HL-60 (cell line): ENCODE measurements around the gene PDE4B.

Experiments used
- CTCF ChIP-seq: IDR thresholded peaks from one replicate; pipeline ENCODE4 v1.5.1; 2011; ENCODE audit warnings: low read length, control low read depth, inconsistent platforms; ENCODE audit not compliant: insufficient read depth
- GABPA ChIP-seq: IDR thresholded peaks from 2 replicates; pipeline ENCODE4 v1.6.1; 2012; ENCODE audit warnings: low read depth
- REST ChIP-seq: IDR thresholded peaks from 2 replicates; pipeline ENCODE4 v1.6.1; 2012; ENCODE audit warnings: low read depth; ENCODE audit not compliant: insufficient replicate concordance

GRCh38 chr1:65952696-65953095 is 160.0 kb downstream of the PDE4B start:
- TF ChIP-seq CTCF = no peak
- no peak for TF ChIP-seq GABPA
- TF ChIP-seq REST = no peak
